Islet precursor cell (in vitro differentiated cells): ENCODE data around the gene IZUMO4.
"Not testable (repeated sequence)": the region's sequence is repeated elsewhere in the genome, so short reads cannot be mapped to it uniquely, and the experiment has no call there.

ENCODE experiments used
- DNase-seq: peaks from one replicate; pipeline ENCODE4 v3.0.0-alpha.2; 2018

The IZUMO4 gene

GRCh38 chr19:2129022-2129421, 32.3 kb downstream of the IZUMO4 start:
- DNase-seq, result no peak

DNA sequence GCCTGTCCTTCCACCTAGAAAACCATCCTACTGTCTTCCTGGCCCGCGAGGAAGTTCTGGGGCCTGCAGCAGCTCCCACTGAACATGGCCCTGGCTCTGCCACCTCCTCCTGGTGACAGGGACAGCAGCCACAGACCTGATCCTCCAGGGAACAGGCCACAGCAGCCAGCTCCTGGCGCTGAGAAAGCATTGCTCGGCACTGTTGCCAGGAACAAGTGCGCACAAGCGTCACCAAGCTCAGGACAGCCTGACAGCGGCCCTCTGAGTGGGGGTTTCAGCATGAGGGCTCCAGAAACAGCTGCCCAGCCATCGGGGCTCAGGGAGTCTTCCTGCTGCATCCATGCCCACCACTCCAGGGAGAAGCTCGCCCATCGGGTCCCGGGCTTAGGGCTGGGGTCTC, 32.8 kb downstream of the IZUMO4 start:
- no peak for DNase-seq

DNA sequence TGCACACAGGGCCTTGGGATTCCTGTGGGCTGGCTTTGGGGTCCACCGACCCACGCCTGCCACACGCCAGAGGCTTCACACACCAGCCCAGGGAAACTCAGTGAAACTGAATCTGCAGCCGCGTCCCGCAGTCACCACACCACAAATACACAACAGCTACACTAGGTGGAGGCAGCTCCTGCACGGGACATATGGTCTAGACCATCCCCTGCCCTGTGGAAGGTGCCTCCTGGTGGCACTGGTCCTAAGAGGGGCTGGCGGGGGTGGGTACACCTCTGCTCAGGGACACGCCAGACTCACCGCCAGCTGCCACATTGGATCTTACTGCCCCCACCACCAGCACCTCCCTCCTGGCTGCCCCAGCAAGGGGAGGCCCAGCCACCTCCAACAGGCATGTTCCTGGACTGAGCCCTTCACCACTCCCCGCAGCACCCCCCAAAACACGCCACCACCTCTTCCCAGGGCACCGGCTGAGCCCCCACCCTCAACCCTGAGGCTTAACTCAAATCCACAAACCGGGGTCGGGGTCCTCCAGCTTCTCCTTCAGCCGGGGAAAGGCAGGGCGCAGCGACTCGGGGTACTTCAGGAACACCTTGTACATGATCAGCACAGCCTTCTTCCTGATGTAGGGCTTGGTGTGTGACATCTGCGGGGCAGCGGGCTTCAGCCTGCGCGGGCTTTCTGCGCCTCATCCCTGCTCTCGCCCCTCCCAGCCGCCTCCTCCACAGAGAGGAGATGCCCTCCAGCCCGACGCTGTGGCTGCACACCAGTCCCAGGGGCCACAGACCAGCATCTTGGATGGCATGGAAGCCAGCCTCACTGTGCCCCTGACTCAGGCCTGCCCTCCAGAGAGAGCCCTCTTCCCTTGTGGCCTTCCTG, 33.4 kb downstream of the IZUMO4 start:
- DNase-seq, result no peak

GRCh38 chr19:2131012-2131975, 34.6 kb downstream of the IZUMO4 start:
- DNase-seq, result not testable (repeated sequence)

DNA sequence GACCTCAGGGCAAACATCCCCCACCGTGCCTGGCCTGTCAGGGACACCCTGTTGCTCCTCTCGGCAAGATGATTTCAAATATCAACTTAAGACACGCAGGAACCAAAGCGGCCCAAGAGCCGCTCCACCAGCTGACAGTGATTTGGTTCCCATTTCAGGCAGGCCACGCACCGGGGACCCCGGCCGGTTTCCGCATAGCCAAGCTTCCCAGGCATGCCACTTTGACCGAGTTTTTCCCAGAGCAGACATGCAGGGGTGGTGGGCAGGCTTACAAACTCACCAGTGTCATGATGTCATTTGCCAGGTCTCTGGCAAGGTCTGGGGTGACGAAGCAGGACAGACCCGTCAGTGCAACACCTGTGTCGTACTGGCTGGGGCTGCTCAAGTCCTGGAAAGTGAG, 35.5 kb downstream of the IZUMO4 start:
- DNase-seq, result no peak

DNA sequence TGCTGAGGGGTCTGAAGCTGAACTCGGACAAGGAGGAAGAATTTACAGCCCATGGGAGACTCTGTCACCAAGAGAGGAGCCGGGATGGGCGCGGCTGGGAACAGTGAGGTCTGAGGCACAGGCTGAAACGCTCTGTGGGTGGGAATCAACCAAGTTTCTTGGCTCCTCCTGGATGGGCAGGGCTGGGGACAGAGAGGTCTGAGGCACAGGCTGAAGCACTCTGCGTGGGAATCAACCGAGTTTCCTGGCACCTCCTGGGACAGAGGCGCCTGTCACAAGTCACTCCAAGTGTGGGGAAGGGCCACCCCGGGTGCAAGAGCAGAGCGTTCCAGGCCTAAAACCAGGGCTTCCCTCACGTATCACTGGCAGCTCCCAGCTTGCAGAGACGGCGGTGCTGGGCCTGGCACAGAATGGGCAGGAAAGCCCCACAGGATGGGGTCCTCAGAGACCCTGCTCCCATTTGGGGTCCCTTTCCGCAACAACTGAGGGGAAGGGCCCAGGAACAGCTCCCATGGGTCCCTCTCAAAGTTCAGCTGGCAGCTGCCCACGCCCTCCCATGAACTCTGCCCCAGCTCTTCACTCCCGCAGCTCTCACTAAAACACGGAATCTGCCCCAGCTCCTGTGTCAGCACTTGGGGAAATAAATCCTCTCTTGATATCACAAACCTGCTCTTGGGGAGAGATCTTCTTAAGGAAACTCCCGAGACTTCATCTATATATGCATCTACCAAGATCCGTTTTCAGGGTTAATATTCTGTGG, 36.2 kb downstream of the IZUMO4 start:
- no peak for DNase-seq

GRCh38 chr19:2135474-2136402, 39.0 kb downstream of the IZUMO4 start:
- DNase-seq, result no peak

DNA sequence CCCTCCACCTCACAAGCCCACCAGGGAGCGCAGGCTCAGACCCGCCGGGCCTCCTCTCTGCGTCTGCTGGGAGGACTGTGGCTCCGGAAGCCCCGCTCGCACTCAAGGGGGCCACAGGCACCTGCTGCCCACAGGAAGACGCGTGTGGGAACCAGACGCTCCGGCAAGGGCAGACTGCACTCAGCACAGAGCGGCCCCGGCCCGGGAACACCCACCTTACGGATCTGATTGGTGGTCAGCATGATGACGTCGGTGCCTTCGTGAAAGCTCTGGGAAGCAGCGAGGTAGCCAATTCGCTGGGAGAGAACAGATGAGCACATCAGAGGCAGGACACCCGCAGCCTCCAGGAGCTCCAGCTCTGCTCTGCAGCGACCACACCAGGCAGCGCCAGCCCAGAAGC, 40.1 kb downstream of the IZUMO4 start:
- DNase-seq, result no peak

DNA sequence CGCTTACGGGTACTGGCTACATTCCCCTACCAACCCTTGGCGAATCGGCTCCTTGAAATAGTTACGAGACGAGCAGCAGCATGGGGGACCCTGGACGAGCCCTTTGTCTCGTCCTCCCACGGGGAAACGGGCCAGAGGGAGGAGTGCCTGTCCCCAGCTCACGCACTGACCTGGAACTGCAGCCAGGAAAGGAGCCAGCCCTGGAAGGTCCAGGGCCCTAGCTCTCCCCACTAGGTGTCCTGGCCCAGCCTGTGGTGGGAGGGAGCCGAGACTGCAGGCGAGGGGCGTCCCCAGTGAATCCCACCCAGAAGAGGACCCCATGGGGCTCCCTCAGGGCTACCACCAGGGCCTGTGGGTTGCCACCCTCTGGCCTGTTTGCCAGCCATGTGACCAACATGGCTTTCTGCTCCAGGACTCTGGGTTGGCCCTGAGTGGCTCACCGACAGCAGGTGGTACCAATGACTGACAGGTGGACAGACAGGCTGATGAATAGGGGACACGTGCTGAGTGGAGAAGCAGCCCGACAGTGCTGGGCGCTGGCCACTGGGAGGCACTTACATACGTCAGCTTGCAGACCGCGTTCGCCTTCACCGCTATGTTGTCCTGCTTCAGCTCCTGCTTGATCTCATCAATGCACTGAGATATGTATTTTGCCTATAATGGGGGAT, 41.5 kb downstream of the IZUMO4 start:
- no peak for DNase-seq

- DNase-seq, result no peak
Measured at GRCh38 chr19:2139385-2140137, 42.8 kb downstream of the IZUMO4 start.

GRCh38 chr19:2140138-2140569, 43.4 kb downstream of the IZUMO4 start:
- DNase-seq, result no peak

GRCh38 chr19:2142173-2142829, 45.6 kb downstream of the IZUMO4 start:
- no peak for DNase-seq

DNA sequence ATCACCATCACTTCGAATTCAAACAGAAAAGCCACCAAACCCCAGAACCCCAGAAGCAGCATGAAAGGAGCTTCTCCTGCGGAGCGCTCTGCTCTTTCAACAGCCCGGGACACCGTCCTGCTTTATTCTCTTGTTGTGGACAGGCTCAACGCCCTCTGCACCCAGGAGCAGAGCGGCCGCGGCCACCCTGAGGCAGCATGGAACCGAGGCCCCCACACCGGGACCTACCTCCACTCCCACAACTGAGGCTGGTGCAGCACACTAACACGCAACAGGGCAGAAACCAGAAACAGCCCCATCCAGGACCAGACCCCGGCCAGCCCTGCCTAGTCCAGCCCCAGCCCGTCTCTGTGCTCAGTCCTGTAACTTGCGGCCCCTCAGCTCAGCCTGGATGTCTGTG, 47.5 kb downstream of the IZUMO4 start:
- no peak for DNase-seq

DNA sequence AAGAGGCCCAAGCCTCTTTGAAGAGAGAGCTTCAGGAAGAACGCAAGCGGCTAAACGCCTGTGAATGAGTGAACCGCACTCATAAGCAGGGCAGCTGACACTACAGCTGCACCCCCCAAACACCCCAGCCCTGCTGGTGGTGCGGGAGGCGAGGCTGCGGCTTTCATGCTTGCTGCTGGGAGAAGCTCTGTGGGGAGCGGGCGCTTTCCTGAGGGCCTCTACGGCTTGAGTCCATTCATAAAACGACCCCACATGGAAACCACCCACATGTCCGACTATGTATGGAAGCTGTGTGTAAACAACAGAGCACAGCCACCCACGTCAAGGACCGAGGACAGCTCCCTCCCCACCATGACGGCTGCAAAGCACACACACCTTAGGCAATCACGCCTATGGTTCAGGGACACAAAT, 49.1 kb downstream of the IZUMO4 start:
- no peak for DNase-seq

GRCh38 chr19:2148482-2149135, 51.9 kb downstream of the IZUMO4 start:
- no peak for DNase-seq
